ENCODE measurements around the gene ZNF366. TPM values are rescaled to one million over a fixed set of nuclear protein-coding genes. Genes with fewer than 3 reads are reported as not detected.

The ZNF366 gene
- total RNA-seq, 2 donors from 2014 or later = 2.2 to 3.1 TPM

DNA sequence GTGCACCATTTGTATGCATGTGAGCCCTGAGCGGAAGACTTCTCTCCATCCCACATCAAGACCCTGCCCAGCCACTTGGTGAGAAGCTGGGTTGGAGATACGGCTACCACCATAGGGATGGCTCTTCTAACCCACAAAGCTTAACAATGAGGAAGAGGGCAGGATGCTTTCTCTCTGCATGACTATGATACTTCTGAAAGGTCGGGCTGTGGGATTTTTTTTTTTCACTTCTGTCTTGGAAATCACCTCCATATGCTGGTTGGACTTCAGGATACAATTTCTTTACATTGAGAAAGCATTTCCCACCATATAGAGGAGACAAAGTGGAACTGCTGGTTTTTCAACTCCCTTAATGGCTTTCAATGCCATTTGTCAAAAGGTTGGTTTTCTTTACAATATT is 30.5 kb downstream of the ZNF366 start:
- Histone ChIP-seq H3K4me1 (ENCODE audit: control insufficient read depth in 1 of 2, low read depth in 2 of 2) (peaks cover 19 to 28% of the 10 kb centered on the region in 2 donors), H3K4me3 (no peak overlapping the region), H3K36me3 (no peaks in the 10 kb centered on the region), H3K27ac (no peak overlapping the region), H3K9me3 (no peaks in the 10 kb centered on the region), H3K27me3 (replicated peaks; ENCODE audit: insufficient read depth) (no peaks in the 10 kb centered on the region)
- ATAC-seq (ENCODE audit: insufficient number of reproducible peaks, low FRiP score, low read depth) = no peak
- DNase-seq (ENCODE audit: low spot score) = no peak
- no peak for TF ChIP-seq CTCF (IDR thresholded peaks at IDR 0.05)

DNA sequence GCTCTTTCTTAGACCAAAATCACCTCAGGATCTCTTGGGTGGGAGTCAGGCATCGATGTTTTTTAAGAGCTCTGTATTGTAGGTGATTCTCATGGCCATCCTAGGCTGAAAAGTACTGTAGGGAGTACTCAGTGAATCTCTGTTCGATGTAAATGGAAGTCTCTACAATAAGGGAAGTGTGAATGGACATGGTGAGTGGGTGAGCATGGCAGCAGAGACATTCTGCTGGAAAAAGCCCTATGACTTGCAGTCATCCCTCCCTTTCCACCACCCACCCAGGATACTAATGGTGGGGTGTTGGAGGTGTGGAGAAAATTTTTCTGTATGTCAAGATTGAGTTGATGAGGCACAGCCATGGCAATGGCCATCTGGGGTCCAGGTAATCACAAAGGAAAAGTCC is 30.9 kb downstream of the ZNF366 start:
- no peak for TF ChIP-seq CTCF (IDR thresholded peaks at IDR 0.05)
- ATAC-seq (ENCODE audit: insufficient number of reproducible peaks, low FRiP score, low read depth) = no peak
- peaks cover 19 to 28% of the 10 kb centered on the region in 2 donors for H3K4me1 ChIP-seq (ENCODE audit: control insufficient read depth in 1 of 2, low read depth in 2 of 2)
- H3K27ac ChIP-seq = no peak overlapping the region
- no peaks in the 10 kb centered on the region for H3K9me3 ChIP-seq
- DNase-seq (ENCODE audit: low spot score) = no peak
- H3K36me3 ChIP-seq = no peaks in the 10 kb centered on the region
- no peak overlapping the region for H3K4me3 ChIP-seq
- H3K27me3 ChIP-seq (replicated peaks; ENCODE audit: insufficient read depth) = no peaks in the 10 kb centered on the region

GRCh38 chr5:72474516-72474915 is 32.7 kb downstream of the ZNF366 start:
- no peak for DNase-seq (ENCODE audit: low spot score)
- no peak overlapping the region for H3K4me3 ChIP-seq
- H3K4me1 ChIP-seq (ENCODE audit: control insufficient read depth in 1 of 2, low read depth in 2 of 2) = peaks cover 19 to 28% of the 10 kb centered on the region in 2 donors
- no peaks in the 10 kb centered on the region for H3K36me3 ChIP-seq
- H3K27ac ChIP-seq = no peak overlapping the region
- no peaks in the 10 kb centered on the region for H3K27me3 ChIP-seq (replicated peaks; ENCODE audit: insufficient read depth)
- H3K9me3 ChIP-seq = no peaks in the 10 kb centered on the region
- TF ChIP-seq CTCF (IDR thresholded peaks at IDR 0.05) = no peak
- ATAC-seq (ENCODE audit: insufficient number of reproducible peaks, low FRiP score, low read depth) = no peak

- Histone ChIP-seq H3K4me1 (ENCODE audit: control insufficient read depth in 1 of 2, low read depth in 2 of 2) (peaks cover 17 to 28% of the 10 kb centered on the region in 2 donors), H3K4me3 (no peak overlapping the region), H3K9me3 (no peaks in the 10 kb centered on the region), H3K36me3 (no peaks in the 10 kb centered on the region), H3K27me3 (replicated peaks; ENCODE audit: insufficient read depth) (no peaks in the 10 kb centered on the region), H3K27ac (no peak overlapping the region)
- no peak for DNase-seq (ENCODE audit: low spot score)
- no peak for ATAC-seq (ENCODE audit: insufficient number of reproducible peaks, low FRiP score, low read depth)
- TF ChIP-seq CTCF (IDR thresholded peaks at IDR 0.05) = no peak
Observed at GRCh38 chr5:72474046-72474500, 33.1 kb downstream of the ZNF366 start.

DNA sequence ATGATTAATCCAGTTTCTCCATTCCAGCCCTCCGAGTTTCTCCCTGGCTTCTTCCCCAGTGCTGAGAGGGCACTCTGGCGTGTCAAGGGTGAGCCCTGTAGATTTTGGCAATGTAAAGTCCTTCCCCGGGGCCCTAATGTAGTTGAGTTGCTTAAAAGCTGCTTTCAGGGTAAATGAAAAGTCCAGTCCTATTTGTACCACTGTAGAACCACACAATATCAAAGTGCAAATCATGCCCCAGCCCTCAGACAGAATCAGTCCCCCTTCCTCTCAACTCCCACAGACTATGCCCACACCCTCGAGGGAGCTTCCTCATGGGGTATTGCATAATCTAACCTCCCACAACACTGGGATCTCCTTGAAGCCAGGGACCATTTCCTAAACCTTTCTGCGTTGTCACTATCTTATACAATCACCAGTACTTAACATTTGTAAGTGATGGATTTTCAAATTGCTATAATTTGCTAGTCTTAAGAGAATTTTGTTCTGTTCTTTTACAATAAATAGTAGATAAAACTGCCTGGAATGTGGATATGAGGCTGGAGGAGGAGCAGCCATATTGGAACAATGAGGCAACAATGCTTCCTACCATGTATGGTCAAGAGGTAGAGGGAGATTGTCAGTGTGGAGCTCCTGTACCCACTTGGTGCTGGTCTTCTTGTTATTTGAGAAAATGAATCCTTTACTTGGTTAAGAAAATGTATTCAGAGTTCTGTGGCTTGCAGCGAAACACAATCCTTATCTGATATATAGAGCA is 34.4 kb downstream of the ZNF366 start:
- ATAC-seq (ENCODE audit: insufficient number of reproducible peaks, low FRiP score, low read depth) (no peak), DNase-seq (ENCODE audit: low spot score) (no peak)
- Histone ChIP-seq H3K27ac (no peak overlapping the region), H3K27me3 (replicated peaks; ENCODE audit: insufficient read depth) (no peaks in the 10 kb centered on the region), H3K36me3 (no peaks in the 10 kb centered on the region), H3K9me3 (no peaks in the 10 kb centered on the region), H3K4me3 (no peak overlapping the region), H3K4me1 (ENCODE audit: control insufficient read depth in 1 of 2, low read depth in 2 of 2) (peaks cover 16 to 22% of the 10 kb centered on the region in 2 donors)
- no peak for TF ChIP-seq CTCF (IDR thresholded peaks at IDR 0.05)

Data from thoracic aorta (tissue), 2 donors.